DOHH2 (cell line): ENCODE results near the gene SHE.

Source experiments
- EZH2phosphoT487 ChIP-seq: fragments of 200-600 bp; sonication (generic); IDR thresholded peaks from 2 replicates; pipeline ENCODE4 v1.6.1; 2017; ENCODE audit warnings: borderline replicate concordance, mild to moderate bottlenecking, antibody characterized with exemption, low read length, moderate library complexity, mixed read lengths
- TF ChIP-seq, protein P1 (sequence below): fragments of 200-600 bp; sonication (generic); IDR thresholded peaks from one replicate; pipeline ENCODE4 v1.5.1; 2014; ENCODE audit warnings: antibody characterized with exemption, mild to moderate bottlenecking, low read depth, low read length; ENCODE audit not compliant: poor library complexity, severe bottlenecking

GRCh38 chr1:154468535-154469250, 33.5 kb downstream of the SHE start:
- TF ChIP-seq, protein P1, sequence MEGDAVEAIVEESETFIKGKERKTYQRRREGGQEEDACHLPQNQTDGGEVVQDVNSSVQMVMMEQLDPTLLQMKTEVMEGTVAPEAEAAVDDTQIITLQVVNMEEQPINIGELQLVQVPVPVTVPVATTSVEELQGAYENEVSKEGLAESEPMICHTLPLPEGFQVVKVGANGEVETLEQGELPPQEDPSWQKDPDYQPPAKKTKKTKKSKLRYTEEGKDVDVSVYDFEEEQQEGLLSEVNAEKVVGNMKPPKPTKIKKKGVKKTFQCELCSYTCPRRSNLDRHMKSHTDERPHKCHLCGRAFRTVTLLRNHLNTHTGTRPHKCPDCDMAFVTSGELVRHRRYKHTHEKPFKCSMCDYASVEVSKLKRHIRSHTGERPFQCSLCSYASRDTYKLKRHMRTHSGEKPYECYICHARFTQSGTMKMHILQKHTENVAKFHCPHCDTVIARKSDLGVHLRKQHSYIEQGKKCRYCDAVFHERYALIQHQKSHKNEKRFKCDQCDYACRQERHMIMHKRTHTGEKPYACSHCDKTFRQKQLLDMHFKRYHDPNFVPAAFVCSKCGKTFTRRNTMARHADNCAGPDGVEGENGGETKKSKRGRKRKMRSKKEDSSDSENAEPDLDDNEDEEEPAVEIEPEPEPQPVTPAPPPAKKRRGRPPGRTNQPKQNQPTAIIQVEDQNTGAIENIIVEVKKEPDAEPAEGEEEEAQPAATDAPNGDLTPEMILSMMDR, result no peak
- TF ChIP-seq EZH2phosphoT487, result no peak
